Eye (tissue), 1 donor: Measurements from ENCODE around the gene ALKBH8.
"Not testable (repeated sequence)": the region's sequence is repeated elsewhere in the genome, so short reads cannot be mapped to it uniquely, and the experiment has no call there.

ENCODE experiments used
- DNase-seq: peaks from one replicate; pipeline ENCODE4 v3.0.0-alpha.2; 2015

ALKBH8 gene, protein sequence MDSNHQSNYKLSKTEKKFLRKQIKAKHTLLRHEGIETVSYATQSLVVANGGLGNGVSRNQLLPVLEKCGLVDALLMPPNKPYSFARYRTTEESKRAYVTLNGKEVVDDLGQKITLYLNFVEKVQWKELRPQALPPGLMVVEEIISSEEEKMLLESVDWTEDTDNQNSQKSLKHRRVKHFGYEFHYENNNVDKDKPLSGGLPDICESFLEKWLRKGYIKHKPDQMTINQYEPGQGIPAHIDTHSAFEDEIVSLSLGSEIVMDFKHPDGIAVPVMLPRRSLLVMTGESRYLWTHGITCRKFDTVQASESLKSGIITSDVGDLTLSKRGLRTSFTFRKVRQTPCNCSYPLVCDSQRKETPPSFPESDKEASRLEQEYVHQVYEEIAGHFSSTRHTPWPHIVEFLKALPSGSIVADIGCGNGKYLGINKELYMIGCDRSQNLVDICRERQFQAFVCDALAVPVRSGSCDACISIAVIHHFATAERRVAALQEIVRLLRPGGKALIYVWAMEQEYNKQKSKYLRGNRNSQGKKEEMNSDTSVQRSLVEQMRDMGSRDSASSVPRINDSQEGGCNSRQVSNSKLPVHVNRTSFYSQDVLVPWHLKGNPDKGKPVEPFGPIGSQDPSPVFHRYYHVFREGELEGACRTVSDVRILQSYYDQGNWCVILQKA

DNA sequence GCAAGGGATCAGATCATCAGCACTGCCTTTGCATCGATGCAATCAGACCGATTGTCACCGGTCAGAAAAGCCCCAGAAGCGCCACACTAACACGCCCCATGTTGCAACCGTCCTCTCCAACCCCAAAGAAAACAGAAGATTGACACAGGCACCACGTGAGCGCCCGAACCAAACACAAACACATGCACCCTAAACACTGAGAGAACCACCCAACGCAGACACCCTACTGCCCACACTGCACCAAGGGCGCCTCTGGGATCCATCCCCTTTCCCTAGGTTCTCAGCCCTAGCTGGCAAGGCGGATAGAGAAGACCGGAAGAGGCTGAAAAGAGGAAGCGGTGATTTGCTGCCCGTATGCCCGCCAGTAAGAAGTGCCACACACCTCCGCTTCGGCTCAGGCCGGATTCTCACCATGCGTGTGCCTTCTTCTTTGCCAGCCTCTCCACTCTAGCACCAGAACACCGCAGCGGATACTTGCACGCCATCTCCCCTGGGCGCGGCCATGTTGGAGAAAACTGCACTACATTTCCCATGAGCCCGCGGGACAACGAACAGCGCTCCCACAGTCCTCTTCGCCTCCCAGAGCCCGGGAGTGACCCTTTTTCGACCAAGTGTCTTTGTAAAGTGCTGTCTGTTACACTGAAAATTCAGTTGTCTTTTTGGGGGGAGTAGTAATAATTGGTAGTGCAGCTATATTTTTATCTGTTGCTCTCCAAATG lies at the start of gene ALKBH8:
TSS of gene ALKBH8 (minus strand) at position 517 of the 719 bp plus-strand sequence. CDS start 4,842 bp downstream, outside the sequence.
- peak; percentile 94 for DNase-seq

DNA sequence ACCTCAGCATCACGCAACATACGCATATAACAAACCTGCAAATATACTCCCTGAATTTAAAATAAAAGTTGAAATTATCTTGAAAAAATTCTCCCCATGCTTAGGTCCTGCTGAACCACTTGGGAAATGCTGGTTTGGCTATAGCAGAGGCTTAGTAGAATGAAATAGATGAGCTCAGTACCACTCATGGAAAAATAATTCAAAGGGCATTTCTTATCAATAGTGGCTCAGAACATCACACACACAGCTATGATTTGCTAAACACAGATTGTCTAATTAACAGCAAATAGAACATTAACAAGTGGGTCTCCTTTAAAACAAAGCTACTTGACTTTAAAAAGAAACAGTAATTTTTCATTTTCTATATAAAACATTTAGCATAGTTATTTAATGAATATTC lies 46.9 kb upstream of the ALKBH8 start:
- no peak for DNase-seq

DNA sequence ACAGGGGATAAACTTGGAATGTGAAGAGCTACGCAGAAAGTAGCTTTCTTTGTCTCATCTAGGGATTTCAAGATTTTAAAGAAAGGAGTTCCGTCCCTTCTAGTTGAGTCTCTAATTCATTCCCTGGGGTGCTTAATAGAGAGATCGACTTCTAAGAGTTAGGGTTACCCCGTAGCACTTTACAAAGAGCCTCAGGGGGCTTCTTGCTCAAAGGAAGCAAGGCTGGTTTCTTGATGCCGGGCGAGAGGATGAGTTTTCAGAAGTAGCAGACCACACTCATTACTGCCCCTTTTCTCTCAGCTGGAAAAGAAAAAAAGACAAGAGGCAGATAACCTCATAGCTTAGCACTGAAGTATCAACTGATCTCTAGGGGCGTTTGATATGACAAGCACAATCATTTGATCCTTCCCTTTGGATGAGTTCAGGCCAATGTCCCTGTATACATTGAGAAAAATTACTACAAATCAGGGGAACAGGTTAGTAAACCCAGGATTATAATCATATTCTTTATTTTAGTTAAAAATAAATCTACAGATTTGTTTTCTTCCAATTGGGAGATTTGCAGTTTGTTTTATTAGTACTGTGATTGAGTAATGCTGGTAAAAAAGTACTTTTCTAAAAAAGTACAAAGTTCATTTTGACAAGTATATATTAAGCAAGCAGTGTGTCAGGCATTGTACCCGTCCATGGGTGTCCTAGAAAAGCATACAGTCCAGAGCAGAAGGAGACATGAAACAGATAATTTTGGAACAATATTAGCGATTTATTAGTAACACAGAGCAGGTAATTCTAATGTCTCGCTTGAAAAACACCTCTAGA lies 44.1 kb upstream of the ALKBH8 start:
- peak; percentile 34 for DNase-seq

DNA sequence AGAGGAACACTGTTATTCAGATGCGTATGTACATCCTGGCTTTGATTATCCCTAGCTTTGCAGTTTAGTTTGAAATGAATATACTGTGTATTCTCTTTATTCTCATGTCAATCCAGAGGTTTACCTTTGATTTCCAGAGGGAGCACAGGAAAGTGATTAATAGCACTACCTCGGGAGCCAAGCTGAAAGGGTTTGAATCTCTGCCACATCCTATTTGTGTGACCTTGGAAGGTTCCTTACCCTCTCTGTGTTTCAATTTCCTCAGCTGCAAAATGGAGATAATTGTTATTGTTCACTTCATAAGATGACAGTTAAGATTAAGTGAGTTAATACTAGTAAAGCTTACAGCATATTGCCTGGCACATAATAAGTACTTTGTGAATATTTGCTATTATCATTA lies 43.3 kb upstream of the ALKBH8 start:
- DNase-seq = no peak

DNA sequence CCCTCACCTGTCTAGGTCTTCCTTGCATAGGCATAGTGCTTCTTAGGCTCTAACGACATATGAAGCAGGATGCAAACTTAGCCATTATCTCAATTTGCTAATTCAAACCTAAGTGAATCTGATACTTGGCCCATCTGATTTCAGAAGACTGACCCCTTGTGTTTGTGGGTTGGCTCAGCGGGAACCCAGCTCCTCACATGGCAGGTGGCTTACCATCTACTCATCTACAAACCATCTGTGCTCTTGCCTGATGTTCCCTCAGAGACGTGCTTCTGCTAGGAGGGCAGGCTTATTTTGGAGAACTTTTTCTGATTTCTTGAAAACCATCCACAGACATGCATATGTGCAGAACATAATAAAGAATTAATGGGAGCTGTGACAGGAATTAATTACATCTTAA lies 40.6 kb upstream of the ALKBH8 start:
- no peak for DNase-seq

DNA sequence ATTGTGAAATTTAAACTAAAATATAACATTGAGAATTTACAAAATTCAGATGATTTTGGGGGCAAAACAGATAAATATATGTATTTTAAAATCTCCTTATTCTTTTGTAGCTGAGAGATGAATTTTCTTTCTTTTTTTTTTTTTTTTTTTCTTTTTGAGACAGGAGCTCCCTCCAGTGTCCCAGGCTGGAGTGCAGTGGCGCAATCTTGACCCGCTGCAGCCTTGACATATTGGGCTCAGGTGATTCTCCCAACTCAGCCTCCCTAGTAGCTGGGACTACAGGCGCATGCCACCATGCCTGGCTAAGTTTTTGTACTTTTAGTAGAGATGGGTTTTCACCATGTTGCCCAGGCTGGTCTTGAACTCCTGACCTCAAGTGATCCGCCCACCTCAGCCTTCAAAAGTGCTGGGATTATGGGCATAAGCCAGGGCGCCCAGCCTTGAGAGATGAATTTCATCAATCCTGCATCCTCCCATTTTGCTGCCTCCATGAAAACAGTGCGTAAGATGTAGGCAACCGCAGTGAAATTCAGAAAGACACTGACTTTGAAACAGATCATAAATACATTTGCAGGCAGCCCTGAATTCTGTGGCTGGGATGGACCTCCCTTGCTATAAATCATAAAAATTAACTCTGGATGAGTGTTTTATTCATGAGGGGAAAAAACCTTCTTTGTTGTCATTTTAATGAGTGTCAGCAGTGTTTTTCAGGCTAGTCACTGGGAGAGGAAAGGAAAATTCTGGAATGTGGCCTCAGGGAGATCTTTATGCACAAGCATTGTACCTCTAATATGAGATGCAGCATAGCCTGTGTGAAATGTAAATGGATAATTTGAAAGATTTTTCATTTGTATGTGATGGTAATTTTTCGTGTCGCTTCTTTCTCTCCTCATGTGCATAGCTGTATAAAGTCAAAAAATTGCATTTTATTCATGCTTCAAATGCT lies 39.8 kb upstream of the ALKBH8 start:
- no peak for DNase-seq

DNA sequence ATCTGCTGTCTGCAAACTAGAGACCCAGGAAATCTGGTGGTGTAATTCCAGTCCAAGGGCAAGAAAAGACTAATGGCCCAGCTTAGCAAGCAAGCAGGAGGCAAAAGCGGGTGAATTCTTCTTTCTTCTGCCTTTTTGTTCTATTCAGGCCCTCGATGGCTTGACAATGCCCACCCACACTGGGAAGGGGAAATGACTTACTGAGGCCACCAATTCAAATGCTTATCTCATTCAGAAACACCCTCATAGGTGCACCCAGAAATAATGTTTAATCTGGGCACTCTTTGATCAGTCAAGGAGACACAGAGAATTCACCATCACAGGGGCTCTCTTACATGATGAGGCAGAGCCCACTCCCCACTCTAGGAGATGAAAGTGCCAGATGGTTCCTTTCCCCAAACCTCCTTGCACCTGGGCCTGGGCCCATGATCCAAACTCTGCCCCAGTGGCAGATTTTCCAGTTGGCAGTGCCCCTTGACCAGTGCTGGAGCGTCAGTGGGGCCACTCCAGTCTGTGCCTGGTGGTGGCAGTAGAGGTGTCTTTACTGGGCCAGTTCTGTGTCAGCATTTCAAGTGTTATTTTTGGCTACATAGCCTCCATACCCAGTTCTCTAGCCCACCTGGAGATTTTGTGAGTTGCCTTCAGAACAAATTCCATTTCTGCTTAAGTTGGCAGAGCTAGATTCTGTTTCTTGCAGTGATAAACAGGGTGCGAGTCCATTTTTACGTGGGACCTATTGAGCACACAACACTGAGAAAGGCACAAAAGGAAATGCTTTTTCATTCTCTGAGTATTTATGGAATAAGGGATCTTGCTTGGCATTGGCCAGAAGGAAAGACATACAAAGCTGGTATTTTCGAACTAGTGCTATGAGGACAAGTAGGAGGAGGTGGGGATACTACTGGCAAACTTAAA lies 32.9 kb upstream of the ALKBH8 start:
- no peak for DNase-seq

DNA sequence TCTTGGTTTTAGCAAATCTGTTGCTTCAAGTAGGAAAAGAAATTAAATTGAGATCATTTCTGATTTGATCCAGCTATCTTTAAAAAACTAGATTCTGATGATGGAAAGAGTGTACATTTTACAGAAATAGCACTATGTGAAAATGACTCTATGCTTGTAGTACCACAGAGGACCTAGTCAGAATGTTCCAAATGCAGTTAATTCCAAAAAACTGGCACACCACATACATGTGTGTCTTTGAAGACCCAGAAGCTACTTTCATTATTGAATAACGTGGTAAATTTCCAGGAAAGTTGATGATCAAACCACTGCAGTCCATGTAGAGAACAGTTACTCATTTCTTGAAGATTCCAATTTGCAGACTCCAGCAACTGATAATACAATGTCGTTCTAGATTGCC lies 29.2 kb upstream of the ALKBH8 start:
- no peak for DNase-seq

DNA sequence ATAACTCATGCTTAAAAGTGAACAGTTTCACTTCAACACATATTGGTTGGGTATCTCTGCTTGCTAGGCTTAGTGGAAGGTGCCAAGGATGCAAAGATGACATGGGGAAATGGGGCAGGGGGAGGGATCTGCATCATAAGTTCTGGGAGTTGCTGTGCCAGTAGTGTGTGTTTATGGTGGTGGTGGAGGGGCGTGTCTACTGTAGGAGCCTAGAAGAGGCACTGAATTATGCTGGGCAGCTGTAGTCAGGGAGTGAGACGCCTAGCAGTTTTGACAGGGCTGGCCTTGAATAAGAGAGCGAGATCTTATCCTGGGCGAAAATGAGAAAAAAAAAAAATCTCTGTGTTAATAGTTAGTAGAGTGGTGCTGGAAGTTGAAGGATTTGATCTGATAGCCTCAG lies 28.4 kb upstream of the ALKBH8 start:
- peak; percentile 77 for DNase-seq

DNA sequence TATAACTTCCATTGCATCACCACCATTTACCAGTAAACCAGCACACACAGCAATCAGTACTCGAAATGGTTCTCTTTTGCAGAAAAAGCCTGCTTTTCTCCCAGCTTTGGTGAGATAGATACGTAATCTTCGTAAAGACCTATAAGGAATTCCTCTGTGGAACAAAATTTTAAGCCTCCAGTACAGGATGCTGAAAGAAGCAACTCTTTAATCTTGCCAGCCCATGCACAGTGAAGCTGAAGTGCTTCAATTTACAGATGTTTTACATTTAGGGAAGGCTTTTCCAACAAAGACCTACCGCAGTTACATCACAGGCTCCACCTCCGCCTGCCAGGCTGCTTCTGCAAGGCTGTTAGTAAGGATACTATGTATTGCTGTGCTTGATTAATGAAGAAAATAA lies 27.3 kb upstream of the ALKBH8 start:
- DNase-seq = peak; percentile 59

DNA sequence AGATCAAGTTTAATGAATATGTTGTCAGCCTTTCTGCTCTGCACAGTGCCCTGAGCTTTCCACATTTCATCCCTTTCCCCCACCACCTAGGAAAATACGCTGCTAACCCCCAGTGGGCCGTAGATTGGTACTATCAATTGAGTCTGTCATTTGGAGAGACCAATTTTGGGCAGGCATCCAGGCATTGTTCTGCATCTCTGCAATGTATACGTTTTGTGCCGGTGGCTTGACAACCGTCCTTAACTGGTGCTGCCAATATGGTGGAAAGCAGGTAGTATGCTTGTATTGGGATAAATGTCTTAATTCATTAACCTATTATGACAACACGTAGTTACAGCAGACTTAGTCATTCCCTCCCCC lies 26.7 kb upstream of the ALKBH8 start:
- peak; percentile 55 for DNase-seq

DNA sequence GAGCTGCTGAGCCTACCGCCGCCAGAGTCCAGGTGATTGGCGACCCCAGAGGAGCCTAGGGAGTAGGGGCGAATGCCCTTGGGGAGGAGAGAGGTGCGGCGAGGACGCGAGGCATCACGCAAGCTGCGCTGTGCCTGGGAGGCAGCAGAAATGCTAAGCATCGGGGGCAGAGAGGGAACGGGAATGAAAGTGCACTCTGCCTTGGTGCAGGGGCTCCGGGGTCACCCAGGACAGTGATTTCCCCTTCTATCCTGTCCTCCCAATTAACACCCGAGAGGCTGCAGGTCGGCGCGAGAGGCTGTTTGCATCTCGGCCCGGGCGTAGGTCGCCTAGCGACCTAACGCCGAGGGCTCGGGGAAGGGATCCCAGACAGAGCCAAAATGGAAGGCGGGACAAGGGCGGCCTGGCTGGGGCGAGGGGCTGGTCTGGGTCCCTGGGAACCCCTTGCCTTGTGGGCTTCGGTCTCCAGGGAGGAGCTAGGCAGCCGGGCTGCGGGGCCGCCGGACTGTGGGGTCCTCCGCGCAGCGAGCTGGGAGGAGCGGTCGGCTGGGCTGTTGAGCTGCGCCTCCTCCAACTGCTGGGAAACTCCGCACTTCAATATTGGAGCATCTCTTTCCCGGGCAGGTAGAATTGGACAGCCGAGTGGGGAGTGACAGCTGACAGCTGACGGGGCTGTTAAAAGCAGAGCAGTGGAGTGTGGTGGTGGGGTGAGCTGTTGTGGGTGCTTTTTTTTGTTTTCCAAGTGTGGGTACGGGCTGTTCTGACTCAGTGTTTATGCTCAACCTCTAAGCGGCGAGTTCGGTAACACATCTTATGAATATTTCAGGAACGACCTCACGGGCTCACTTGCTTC lies 26.1 kb upstream of the ALKBH8 start:
- DNase-seq = peak; percentile 84

DNA sequence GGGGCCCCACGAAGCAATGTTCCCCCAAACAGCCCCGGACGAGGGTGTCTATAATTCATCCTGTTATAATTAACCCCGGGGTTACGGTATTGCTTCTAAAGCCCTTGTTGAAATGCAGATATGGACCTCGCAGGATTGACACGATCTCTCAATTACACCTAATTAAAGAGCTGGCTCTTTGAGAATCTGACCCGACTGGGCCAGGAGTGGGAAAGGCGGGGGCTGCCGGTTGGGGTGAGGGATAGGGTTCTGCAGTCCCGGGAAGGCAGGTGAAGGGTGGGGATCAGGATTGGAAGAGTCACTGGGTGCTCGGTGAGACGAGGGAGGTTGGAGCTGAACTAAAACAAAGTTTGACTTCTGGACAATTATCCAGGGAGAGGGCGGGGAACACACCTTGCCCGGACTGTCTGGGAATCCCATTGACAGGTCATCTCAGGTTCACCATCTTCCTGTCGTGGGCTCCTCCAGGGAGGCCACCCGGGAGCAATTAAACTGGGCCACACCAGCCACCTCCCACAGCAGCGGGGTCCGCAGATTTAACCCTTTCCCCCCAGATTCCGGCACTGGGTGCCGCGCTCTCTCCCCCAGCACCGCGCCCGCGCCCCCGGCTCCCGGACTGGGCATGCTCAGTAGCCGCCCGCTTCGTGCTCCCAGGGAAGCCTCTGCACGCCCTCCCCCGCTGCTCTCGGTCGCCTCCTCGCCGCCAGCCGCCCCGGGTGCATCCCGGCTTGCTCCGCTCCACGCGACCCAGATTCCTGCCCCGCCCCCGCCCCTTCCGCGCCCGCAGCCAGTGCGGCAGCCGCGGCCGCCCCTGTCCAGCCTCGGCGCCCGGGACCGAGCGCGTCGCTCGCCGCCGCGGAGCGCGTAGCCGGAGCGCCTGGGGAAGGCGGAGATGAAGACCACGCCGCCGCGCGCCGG lies 25.2 kb upstream of the ALKBH8 start, which contains the start of gene ELMOD1:
TSS of gene ELMOD1 (plus strand) at position 688 of the 918 bp plus-strand sequence. CDS start 27,043 bp downstream, outside the sequence.
- DNase-seq = peak; percentile 62

DNA sequence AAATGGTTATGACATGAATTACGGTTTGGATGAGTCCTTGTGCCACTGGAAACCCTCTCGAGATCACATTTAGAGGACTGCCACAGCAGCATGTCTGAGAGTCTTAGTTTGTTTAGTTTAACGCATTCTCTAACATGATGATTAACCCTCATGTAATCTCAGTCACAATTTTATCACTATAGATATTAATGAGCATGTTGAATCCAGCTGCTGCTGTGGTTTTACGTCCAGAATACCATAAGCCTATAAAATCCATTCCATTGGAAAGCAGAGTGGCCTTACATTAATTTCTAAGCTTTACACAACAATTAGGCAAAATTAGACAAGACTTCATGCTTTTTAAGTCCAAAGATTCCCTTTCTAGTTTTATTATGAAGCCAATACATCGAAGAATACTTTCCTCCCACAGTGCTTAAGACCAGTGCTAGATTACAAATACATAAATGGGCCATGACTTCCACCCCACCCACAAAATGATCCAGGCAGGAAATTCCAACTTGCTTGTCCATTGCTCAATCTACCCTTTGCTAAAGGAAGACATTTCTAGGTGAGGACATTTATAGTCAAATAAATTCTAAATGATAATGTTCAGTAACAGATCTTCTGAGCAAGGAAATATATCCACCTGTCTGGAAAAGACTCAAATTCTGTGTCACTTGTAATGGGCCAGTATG lies 21.9 kb upstream of the ALKBH8 start:
- no peak for DNase-seq

DNA sequence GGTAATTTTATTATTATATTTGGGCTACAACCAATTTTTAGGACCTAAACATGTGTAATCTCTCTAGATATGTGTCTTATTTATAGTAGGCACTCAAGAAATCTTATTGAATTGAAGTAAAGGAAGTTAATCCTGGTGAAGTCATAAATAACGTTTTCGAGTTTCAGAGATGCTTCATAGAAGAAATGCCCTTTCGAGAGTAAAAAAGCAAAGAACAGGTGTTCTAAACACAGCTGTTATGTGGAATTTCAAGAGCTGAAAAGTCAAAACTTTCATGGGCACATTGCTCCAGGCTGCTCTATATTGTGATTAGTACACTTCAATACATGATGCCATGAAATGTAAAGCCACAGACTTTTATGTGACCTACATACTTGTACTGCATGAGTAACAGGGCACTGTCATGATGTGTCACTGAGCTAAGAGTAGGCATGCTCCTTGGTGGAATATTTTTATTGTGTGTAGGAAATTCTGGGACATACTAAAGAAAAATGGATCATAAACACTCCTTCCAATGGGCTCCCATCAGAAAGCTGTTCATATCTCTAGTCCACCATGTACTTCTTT lies 18.2 kb upstream of the ALKBH8 start:
- DNase-seq = no peak

DNA sequence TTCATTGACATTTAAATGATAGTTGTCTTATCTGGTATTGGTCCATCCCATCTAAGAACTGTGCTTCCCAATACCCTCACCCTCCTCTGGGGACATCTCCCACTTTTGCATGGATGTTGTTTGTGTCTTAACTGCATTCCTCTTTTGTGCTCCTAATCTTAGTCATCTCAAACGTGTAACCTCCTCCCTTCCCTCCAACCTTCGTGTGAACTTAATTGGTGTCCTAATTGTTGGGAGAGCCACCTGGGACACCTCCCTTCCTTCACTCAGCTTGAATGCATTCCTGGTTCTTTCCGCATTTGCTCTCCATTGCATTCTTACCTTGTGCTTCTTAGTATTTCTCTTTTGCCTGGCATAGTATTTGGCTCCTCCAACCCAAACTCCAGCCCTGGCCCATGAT lies 15.6 kb upstream of the ALKBH8 start:
- DNase-seq = no peak

DNA sequence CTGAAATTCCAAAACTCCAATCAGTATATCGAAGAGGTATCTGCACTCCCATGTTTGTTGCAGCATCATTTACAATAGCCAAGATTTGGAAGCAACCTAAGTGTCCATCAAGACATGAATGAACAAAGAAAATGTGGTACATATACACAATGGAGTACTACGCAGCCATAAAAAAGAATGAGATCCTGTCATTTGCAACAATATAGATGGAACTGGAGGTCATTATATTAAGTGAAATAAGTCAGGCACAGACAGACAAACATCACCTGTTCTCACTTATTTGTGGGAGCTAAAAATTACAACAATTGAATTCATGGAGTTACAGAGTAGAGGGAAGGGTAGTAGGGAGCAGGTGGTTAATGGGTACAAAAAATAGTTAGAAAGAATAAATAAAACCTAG lies 13.6 kb upstream of the ALKBH8 start:
- not testable (repeated sequence) for DNase-seq
